COLO668 (cell line): ENCODE data around the gene GARIN5B.
A peak's percentile ranks its signal among the peaks of the same experiment; 100 is the strongest.

Source experiments
- DNase-seq: peaks from one replicate; lab custom pipeline; 2025; ENCODE audit not compliant: unreplicated experiment; lab: John Stamatoyannopoulos, UW

GARIN5B gene

DNA sequence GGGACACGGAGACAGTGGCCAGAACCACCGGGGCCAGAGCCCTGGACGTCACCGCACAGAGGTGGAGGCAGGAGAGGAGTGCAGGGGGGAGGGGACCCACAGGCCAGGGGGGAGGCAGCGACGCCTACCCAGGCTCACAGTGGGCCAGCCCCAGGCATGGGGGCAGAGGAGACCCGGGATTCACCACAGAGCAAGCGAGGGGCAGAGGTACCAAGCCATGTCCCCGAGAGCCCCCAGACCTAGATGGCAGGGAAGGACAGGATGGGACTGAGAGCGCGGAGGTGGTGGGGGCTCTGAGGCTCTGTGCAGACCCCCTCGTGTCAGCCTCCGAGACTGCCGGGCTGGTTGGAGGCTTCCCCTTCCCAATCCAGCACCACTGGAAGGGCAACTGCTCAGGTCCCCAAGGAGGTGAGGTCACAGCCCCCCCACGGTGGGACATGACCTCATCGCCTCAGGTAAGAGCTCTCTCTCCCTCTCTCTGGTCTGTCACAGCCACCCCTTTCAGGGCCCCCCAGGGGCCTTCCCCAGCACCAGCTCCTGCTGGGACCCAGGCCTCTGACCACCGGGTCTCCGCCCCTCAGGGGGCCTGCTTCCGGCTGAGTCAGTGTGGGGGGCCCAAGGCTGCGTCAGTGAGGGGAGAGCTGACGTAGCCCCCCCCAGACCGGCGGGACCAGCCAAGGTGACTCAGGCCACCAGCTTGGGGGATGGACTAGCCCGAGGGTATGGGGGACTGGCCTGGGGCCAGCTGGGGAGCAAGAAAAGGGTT lies 9.4 kb upstream of the GARIN5B start:
- no peak for DNase-seq

DNA sequence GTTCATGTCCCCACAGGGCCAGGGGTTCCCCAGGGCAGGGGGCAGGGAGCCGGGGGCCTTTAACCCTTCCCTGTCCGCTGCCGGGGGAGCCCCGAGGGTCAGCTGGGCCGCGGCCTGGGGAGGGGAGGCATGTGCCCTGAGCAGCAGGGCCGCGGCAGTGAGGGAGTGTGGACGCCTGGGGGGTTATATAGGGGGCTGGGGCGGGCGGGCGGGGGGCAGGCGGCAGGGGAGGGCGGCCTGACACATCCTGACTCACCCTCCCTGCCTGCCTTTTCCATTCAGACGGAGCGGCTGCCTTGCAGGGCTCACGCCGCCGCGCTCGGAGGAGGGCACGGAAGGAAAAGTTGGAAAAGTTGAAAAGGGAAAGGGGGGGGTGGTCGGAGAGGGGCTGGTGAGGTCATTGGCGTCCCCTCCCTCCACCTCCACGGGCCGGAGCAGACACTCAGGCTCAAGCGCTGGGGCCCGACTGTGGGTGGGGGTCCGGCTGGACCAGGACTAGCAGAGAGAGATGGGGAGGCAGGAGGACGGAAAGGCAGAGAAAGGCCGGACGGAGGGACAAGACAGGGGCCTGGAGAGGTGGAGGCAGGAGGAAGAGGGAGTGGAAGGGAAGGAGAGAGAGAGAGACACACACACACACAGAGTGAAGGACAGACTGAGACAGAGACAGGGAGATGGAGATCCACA lies 7.4 kb upstream of the GARIN5B start, which contains the start of gene IL11:
Gene IL11 (minus strand): TSS at position 159 of the 684 bp plus-strand sequence. CDS start 153 bp downstream, at position 6.
- DNase-seq, result no peak

DNA sequence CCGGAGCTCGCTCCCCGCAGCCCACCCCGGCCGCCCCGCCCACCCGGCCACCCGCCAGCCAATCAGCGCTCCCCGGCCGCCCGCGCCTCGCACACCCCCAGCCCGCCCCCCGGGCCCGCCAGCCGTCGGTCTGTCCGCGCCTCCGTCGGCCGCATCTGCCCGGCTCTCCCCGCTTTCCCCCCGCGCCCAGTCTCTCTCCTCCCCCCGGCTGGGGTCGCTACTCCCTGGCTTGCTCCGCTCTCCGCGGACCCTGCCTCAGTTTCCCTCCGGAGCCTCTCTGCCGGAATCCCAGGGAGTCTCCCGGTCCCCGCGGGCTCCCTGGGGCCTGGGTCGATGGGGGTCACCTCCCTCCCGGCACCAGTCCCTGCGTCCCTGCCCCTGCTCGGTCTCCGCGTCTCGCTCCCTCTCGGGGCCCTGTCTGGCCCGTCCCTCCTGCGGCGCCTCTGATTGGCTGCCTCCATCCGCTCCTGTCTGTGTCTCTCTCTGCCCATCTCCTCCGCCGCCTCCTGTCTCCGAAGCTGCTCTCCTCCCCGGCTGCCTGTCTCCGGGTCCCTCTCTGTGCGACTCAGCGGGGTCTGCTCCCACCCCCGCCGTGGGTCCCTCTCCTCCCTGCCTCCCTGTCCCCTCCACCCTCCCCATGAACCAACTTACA lies 6.7 kb upstream of the GARIN5B start:
- peak; percentile 11 for DNase-seq

GRCh38 chr19:55368701-55369563 lies 5.9 kb upstream of the GARIN5B start:
- DNase-seq, result peak; percentile 10

- DNase-seq, result no peak
Measured at GRCh38 chr19:55368106-55368505, 5.0 kb upstream of the GARIN5B start.

DNA sequence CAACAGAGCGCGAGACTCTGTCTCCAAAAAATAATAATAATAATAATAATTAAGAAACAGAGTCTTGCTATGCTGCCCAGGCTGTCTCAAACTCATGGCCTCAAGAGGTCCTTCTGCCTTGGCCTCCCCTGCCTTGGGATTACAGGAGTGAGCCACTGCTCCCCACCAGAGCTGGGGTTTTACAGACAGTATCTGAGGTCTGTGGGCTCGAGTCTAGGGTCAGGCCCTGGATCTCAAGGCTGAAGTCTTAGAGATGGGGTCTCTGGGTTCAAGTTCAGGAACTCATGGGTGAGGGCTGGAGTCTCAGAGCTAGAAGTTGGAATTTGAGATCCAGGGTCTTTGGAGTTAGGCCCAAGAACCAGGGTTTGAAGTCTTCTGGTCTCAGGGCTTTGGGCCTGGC lies 3.7 kb upstream of the GARIN5B start:
- no peak for DNase-seq

DNA sequence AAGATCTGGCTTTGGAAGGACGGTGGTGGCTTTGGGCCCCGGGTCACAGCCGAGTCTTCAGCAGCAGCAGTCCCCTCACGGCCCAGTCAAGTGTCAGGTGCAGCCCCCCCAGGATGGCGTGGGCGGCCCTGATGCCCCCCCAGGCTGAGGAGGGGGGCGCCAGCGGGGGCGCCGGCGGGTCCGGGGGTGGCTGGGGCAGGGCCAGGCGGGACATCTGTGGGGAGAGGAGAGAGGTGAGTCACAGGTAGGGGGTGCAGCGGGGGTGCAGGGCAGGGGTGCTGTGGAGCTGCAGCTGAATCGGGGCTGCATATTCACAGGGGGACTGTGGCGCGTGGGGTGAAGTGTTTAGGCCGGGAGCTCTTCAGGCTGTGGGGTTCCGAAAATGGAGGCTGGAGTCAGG lies 2.9 kb upstream of the GARIN5B start:
- DNase-seq, result no peak

DNA sequence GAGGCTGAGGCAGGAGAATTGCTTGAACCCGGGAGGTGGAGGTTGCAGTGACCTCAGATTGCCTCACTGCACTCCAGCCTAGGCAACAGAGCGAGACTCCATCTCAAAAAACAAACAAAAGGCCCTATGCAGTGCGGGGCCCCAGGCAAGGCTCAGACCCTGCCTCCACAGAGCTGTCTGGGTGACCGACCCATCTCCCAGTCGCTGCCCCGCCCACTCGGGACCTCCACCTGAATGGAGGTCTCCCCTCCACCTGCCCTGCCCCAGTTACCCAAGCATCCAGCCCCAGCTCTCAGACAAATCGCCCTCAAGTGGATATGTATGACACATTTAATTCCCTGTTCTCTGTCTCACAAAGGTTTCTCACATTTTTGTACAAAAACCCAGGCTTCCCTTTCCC lies 2.2 kb upstream of the GARIN5B start:
- no peak for DNase-seq

- no peak for DNase-seq
Measured at GRCh38 chr19:55362174-55362989, 678 bp downstream of the GARIN5B start.

DNA sequence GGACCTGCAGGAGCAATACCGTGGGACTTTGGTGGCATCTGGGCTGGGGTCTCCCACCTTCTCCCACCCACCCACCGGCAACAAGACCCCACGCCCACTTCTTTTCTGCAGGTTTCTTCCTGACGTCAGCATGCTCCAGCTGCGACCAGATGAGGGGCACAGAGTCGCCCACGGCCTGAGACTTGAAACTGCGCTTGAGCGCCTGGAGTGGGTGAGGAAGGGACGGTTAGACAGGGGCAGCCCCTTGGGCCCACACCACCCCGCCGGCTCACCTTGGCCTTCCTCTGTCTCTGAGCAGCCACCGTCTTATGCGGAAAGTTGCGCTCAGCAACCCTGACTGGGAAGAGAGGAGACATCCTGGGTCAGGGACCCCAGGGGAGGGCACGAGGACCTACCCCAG lies 2.2 kb downstream of the GARIN5B start:
- DNase-seq, result no peak

DNA sequence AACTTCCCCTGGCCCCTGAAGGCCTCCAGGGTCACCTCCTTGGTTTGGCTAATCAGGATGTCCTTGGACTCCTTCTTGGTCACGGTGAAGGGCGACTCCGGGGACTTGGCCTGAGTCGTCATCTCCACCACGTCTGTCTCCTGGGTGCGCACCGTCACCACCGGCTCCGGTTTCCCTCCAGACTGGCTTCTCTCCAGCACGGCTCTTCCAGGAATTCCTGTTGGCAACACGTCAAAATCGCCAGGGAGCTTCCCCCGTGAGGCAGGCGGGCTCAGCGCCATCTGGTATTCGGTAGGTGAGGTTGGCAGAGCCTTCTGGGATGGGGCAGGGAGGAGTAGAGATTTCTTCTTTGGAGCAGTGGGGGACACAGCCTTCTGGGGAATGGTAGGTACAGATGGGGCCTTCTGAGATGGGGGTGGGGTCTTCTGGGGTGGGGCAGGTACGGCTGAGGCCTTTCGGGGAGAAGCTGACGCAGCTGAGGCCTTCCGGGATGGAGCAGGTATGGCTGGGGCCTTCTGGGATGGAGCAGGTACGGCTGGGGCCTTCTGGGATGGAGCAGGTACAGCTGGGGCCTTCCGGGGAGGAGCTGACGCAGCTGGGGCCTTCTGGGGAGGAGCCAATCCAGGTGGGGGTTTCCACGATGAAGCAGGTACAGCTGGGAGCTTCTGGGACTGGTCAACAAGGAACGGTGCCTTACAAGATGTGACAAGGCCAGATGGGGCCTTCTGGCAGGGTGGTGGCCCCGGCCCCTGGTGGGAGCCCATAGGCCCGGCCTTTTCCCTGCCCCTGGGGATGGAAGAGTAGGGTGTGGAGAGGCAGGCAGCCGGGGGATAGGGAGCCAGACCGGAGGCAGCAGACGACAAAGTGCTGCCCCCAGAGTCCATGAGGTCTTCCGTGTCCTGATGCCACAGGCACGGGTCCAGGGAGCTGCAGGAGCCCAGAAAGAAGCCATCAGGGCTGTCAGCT lies 3.8 kb downstream of the GARIN5B start:
- DNase-seq, result peak; percentile 14

- DNase-seq, result no peak
Measured at GRCh38 chr19:55358493-55358892, 4.6 kb downstream of the GARIN5B start.

DNA sequence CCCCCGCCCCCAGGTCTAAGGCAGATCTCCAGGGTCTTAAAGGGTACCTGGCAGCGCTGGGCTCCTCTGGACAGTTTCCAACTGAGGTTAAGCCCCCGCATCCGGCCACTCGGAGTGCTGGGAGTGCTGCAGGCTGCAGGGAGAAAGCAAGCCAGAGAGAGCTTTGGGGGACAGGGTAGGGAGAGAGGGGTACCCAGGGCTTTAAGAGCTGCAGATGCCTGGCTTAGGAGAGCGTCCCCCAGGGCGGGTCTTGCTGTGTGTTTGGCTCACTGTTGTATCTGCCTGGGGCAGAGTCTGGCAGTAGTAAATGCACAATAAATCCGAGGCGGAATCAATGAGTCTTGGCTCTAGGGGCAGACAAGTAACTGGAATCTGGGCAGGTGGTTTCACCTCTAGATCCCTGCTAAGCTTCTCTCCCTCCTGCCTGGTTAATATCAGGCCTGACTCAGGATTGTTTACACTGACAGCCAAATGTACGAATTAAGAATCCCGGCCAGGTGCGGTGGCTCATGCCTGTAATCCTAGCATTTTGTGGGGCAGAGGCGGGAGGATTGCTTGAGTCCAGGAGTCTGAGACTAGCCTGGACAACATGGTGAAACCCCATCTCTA lies 7.7 kb downstream of the GARIN5B start:
- no peak for DNase-seq

DNA sequence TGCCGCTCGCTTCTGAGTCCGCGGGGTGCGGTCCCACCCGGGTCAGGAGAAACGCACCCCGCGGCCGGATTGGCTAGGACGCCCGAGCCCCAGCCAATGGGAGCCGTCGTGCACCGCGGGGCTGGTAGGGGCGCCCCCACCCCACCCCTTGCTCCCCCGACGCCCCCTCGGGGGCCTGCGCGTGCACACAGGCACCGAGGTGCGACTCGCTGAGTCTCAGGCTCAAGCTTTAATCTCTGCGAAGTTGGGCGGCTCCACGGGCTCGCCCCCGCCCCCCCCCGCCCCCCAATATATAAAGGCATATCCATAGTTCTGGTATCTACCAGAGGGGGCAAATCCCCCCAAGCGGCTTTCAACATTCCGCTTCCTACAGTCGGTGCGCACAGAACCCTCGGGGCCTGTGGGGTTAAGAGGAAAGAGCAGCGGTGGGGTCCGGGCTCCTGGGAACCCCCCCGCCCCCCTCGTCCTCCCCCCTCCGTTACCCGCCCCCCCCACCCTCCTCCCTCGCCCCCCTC lies 8.3 kb downstream of the GARIN5B start, which contains the start of gene COX6B2:
Gene COX6B2 (minus strand): TSS at position 22 of the 515 bp plus-strand sequence. CDS start 198 bp downstream, outside the sequence.
- no peak for DNase-seq

DNA sequence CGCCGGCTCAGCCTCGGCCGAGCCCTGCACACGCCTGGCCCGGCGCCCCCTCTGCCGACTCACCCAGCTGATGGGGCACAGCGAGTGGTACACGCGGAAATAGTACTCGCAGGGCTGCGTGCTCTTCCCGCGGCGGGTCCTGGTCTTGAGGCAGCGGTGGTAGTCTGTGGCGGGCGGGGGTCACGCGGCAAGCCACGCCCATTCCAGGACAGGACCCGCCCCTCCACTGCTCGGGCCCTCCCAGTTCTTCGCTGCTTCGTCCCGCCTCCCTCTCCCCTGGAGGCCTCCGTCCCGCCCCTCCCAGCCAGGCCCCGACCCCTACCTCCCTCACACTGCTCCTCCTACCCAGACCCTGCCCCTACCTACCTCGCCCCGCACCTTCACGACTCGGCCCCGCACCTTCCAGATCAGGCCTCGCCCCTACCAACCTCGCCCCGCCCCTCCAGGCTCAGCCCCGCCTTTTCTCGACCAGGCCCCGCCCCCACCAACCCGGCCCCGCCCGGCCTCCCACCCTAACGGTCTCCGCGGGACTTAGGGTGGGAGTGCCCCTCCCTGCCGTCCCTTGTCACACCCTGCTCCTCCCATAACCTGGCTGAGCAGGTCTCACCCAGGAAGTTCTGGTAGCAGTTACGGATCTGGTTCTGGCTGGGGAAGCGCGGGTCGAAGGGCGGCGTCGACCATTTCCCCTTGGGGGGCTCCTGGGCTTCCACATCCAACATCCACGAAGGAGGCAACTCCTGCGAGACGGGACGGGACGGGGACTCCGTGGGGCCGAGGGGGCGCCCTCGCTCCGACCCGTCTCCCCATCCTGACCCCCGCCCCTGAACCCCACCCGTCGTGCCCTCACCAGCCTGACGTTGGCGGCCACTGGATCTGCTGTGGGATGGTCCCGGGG lies 9.0 kb downstream of the GARIN5B start:
- peak; percentile 22 for DNase-seq

DNA sequence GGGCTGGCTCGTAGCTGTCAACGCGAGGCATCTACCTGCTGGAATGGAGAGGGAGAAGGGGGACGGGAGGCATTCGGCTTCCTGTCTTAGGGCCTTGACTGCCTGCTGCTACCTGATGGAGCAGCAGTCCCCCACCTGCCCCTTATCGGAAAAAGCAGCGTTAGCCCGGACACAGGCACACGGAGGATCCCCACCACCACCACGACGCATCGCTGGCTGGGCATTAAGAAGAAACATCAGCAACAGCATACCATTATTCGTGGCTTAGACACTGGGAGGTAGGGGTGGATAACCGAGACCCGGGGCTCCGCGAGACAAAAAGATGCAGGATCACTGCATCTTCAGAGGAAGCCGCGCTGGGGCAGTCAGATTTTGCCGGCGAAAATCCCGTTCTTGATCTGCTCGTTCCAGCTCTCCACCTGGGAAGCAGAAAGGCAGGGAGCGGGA lies 9.7 kb downstream of the GARIN5B start:
- no peak for DNase-seq

DNA sequence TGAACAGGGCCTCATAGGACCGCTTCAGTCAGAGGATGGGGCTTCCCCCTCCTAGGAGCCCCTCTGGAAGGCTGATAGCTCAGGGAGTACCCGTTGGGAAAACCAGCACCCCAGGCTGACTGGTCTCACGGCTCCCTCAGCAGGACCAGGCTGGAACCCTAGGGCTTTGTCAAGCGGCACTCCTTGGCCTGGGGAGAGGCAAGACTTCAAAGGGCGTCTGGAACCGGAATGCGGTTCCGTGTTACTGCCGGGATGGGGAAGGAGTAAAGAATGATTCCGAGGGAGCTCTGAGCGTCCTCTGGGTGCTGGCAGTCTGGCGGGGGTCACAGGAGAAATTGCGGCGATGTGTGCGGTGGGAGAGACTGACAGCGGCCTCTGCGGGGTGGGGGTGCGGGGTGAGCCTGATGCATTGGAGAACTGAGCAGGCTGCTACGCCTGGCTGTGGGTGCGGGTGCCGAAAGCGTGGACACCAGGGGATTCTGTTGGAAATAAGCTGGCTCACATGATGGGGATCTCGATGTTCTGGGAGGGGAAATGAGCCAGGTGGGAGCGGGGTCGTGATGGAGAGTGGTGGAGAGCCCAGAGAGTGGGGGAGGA lies 10.4 kb downstream of the GARIN5B start:
- no peak for DNase-seq
